Bone marrow (tissue), 2 donors: ENCODE measurements around the gene SCN2A.

Experiments
- DNase-seq, 2 donors: peaks; one replicate each; lab custom pipeline; 2025; lab: John Stamatoyannopoulos, UW

SCN2A gene

GRCh38 chr2:165420231-165420630 lies 181.0 kb downstream of the SCN2A start:
- no peak for DNase-seq

GRCh38 chr2:165423081-165423480 lies 183.9 kb downstream of the SCN2A start:
- no peak for DNase-seq

DNA sequence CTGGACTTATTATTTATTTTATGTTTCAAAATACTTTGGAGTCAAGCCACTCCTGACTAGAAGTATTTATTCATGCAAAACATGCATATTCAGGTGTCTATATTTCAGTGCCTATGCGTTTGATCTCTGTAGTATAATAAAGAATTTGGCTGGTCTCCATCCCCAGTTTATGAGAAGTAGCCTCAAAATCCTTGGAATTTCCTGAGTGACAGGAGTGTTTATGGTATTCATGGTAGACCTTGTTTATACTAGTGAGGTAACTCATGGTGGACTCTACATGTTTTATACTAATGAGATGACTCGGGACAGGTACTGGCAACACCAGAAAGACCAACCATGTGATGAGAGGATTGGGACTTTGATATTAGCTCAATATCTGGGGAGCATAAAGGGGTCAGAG lies 186.3 kb downstream of the SCN2A start:
- no peak for DNase-seq

DNA sequence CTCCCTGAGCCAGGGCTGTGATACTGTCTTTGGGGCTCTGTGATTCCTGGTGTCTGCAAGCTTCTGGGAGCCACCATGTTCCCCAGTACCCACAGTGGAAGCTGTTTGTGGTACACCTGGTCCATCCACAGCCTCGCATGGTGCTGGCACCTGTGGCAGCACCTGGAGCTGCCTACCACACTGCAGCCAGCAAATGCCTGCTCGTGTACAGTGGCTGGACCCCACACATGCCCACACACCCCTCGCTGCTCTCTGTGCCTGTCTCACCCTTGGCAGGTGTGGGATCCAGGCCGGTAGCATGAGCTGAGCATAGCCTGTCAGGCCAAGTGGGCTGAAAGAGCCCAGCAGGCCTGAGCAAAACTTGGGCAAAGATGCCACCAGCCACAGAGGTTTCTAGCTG lies 188.5 kb downstream of the SCN2A start:
- no peak for DNase-seq

DNA sequence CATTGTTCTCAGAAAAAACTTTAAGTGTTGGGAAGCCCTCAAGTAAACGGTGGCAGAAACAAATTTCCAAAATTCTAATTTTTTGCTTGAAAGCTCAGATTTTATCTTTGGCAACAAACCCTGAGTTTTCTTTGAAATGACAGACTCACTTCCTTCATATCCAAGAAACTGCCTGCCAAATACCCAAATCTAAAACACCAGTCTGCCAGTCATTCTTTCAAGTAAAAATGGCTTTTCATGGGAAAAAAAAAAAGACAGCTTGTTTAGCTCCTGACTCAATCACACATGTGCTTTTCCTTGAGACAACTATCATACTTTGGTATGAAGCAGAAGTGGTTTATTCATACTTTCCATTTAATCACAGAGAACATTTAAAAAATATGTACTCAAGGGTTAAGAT lies 189.7 kb downstream of the SCN2A start:
- DNase-seq = no peak

- no peak for DNase-seq
These were observed 191.8 kb downstream of the SCN2A start for GRCh38 chr2:165431014-165431413.

- no peak for DNase-seq
These were observed 193.2 kb downstream of the SCN2A start for GRCh38 chr2:165432234-165432966.

- DNase-seq = no peak
These were observed 195.8 kb downstream of the SCN2A start for GRCh38 chr2:165434865-165435496.

- DNase-seq = no peak
These were observed 196.4 kb downstream of the SCN2A start for GRCh38 chr2:165435611-165436010.

DNA sequence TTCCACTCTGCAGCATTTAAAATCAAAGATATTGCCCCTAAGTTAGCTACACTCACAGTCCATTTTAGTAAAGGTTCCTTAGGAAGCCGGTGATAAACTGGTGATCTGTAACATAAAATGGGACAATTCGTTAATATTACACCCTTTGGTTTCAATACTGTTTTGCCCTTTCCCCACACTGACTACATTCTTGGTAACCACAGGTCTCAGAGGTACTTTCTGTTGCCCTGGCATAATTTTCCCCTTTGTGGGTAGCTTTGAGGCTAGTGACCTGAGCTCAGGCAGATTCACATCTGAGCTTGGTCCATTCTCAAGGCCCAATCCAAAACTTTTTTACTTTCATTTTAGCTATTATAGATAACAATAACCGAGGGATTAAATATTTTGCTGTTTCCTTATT lies 197.3 kb downstream of the SCN2A start:
- DNase-seq = no peak

- no peak for DNase-seq
These were observed 201.2 kb downstream of the SCN2A start for GRCh38 chr2:165440367-165440766.
